GM23338 (cell line): Measurements from ENCODE around the gene P3R3URF. TPM values are rescaled to one million over a fixed set of nuclear protein-coding genes. Genes with fewer than 3 reads are reported as not detected.

Source experiments
- ATAC-seq: fragments of 200-7000 bp; cut with Tn5 transposase; 3 replicates; pipeline ENCODE4 v1.9.1; 2020
- DNase-seq: peaks from one replicate; pipeline ENCODE4 v3.0.0-alpha.2; 2015; ENCODE audit warnings: low spot score
- H2AFZ ChIP-seq: fragments of 200-600 bp; sonication (generic); 2 replicates; pipeline ENCODE4 v1.8.0; 2016; ENCODE audit warnings: antibody characterized with exemption, mild to moderate bottlenecking, moderate library complexity
- H3F3A ChIP-seq: fragments of 200-600 bp; sonication (generic); replicated peaks from 2 replicates; pipeline ENCODE4 v1.8.0; 2017; ENCODE audit warnings: antibody characterized with exemption, mixed run types, low read depth
- H3K27ac ChIP-seq: fragments of 200-600 bp; sonication (generic); 2 replicates; pipeline ENCODE4 v1.6.1; 2016; ENCODE audit warnings: low read depth
- H3K27me3 ChIP-seq: fragments of 200-600 bp; sonication (generic); 2 replicates; pipeline ENCODE4 v1.8.0; 2016; ENCODE audit warnings: mild to moderate bottlenecking, mixed run types, moderate library complexity; ENCODE audit not compliant: insufficient read depth
- H3K36me3 ChIP-seq: fragments of 200-600 bp; sonication (generic); 2 replicates; pipeline ENCODE4 v1.8.0; 2016; ENCODE audit warnings: mild to moderate bottlenecking; ENCODE audit not compliant: insufficient read depth
- H3K4me1 ChIP-seq: fragments of 200-600 bp; sonication (generic); 2 replicates; pipeline ENCODE4 v1.8.0; 2016; ENCODE audit warnings: mild to moderate bottlenecking, moderate library complexity; ENCODE audit not compliant: insufficient read depth
- H3K4me2 ChIP-seq: fragments of 200-600 bp; sonication (generic); 2 replicates; pipeline ENCODE4 v1.7.1; 2017; ENCODE audit warnings: mixed run types
- H3K4me3 ChIP-seq: fragments of 200-600 bp; sonication (generic); 2 replicates; pipeline ENCODE4 v1.6.1; 2016; ENCODE audit warnings: mixed run types
- H3K79me2 ChIP-seq: fragments of 200-600 bp; sonication (generic); replicated peaks from 2 replicates; pipeline ENCODE4 v1.8.0; 2017; ENCODE audit warnings: mild to moderate bottlenecking; ENCODE audit not compliant: insufficient read depth
- H3K9me2 ChIP-seq: fragments of 200-600 bp; sonication (generic); 2 replicates; pipeline ENCODE4 v1.8.0; 2017; ENCODE audit not compliant: insufficient read depth
- H4K20me1 ChIP-seq: fragments of 200-600 bp; sonication (generic); replicated peaks from 2 replicates; pipeline ENCODE4 v1.8.0; 2017; ENCODE audit warnings: mild to moderate bottlenecking; ENCODE audit not compliant: insufficient read depth
- H3K27ac Mint-ChIP-seq: 2 replicates; pipeline ENCODE4 v1.8.0; 2020; ENCODE audit warnings: inconsistent platforms, mild to moderate bottlenecking, moderate library complexity, mixed read lengths
- H3K27me3 Mint-ChIP-seq: 3 replicates; pipeline ENCODE4 v1.8.0; 2022; ENCODE audit warnings: low read depth, mild to moderate bottlenecking, moderate library complexity, mixed read lengths, inconsistent platforms; ENCODE audit not compliant: insufficient read depth, poor library complexity
- H3K36me3 Mint-ChIP-seq: 3 replicates; pipeline ENCODE4 v1.8.0; 2021; ENCODE audit warnings: low read depth, mild to moderate bottlenecking, inconsistent platforms, moderate library complexity, mixed read lengths
- H3K4me1 Mint-ChIP-seq: 3 replicates; pipeline ENCODE4 v1.8.0; 2020; ENCODE audit warnings: mild to moderate bottlenecking, inconsistent platforms, mixed read lengths
- H3K4me3 Mint-ChIP-seq: 3 replicates; pipeline ENCODE4 v1.8.0; 2021; ENCODE audit warnings: moderate library complexity, mild to moderate bottlenecking, inconsistent platforms, mixed read lengths
- H3K9me3 Mint-ChIP-seq: 3 replicates; pipeline ENCODE4 v1.8.0; 2020; ENCODE audit warnings: moderate library complexity, mild to moderate bottlenecking, inconsistent platforms, mixed read lengths
- CREB1 ChIP-seq: fragments of 250-450 bp; sonication (Bioruptor Pico); IDR thresholded peaks from 2 replicates; pipeline ENCODE4 v1.5.0; 2020; ENCODE audit warnings: low read depth, mild to moderate bottlenecking, moderate library complexity
- CTCF ChIP-seq, 2 experiments: fragments of 200-600 bp in 1 of 2; sonication (generic) in 1 of 2; conservative IDR thresholded peaks; 2 replicates each; pipeline versions ENCODE4 v1.5.1 to v1.6.1; 2016 to 2017; ENCODE audit warnings: antibody characterized with exemption in 2 of 2, low read depth in 2 of 2, mild to moderate bottlenecking in 2 of 2, moderate library complexity in 1 of 2
- ETS1 ChIP-seq: IDR thresholded peaks from 2 replicates; pipeline ENCODE4 v1.6.1; 2016; ENCODE audit warnings: antibody characterized with exemption
- EZH2 ChIP-seq: fragments of 200-600 bp; sonication (generic); IDR thresholded peaks from one replicate; pipeline ENCODE4 v1.8.0; 2017; ENCODE audit warnings: antibody characterized with exemption, mild to moderate bottlenecking, low read depth; ENCODE audit not compliant: unreplicated experiment
- EZH2phosphoT487 ChIP-seq: fragments of 200-600 bp; sonication (generic); IDR thresholded peaks from one replicate; pipeline ENCODE4 v1.8.1; 2018; ENCODE audit warnings: antibody characterized with exemption; ENCODE audit not compliant: unreplicated experiment
- JUNB ChIP-seq: IDR thresholded peaks from one replicate; pipeline ENCODE4 v1.6.1; 2016; ENCODE audit warnings: antibody characterized with exemption; ENCODE audit not compliant: unreplicated experiment
- NANOG ChIP-seq: IDR thresholded peaks from 2 replicates; pipeline ENCODE4 v1.6.1; 2016; ENCODE audit warnings: antibody characterized with exemption, borderline replicate concordance
- POLR2AphosphoS5 ChIP-seq: IDR thresholded peaks from 2 replicates; pipeline ENCODE4 v1.6.1; 2016; ENCODE audit warnings: antibody characterized with exemption, low read depth
- REST ChIP-seq: IDR thresholded peaks from one replicate; pipeline ENCODE4 v1.6.1; 2018; ENCODE audit warnings: antibody characterized with exemption; ENCODE audit not compliant: unreplicated experiment
- STAT1 ChIP-seq: IDR thresholded peaks from one replicate; pipeline ENCODE4 v1.6.1; 2016; ENCODE audit warnings: antibody characterized with exemption; ENCODE audit not compliant: unreplicated experiment
- ZNF114 ChIP-seq: fragments of 250-450 bp; sonication (Bioruptor Pico); IDR thresholded peaks from 2 replicates; pipeline ENCODE4 v1.5.0; 2020; ENCODE audit warnings: mild to moderate bottlenecking, moderate library complexity
- ZNF331 ChIP-seq: fragments of 250-450 bp; sonication (Bioruptor Pico); IDR thresholded peaks from 2 replicates; pipeline ENCODE4 v1.5.0; 2020; ENCODE audit warnings: low read depth, mild to moderate bottlenecking, moderate library complexity
- ZNF462 ChIP-seq: fragments of 250-450 bp; sonication (Bioruptor Pico); IDR thresholded peaks from 2 replicates; pipeline ENCODE4 v1.5.0; 2020; ENCODE audit warnings: mild to moderate bottlenecking, moderate library complexity
- polyA plus RNA-seq: library from polyadenylated mRNA; unstranded; fragments of >200 nt; fragmentation: Nextera tagmentation; extraction: Ambion mirVana; gene quantifications from 2 replicates; pipeline ENCODE4 v1.2.1, GENCODE V29; 2016
- total RNA-seq: library from RNA; depleted of rRNA; stranded (reverse); fragments of >200 nt; shearing (Covaris generic); gene quantifications from 2 replicates; pipeline ENCODE4 v1.2.3, GENCODE V29; 2014

P3R3URF gene
- total and polyA plus RNA-seq, 2 experiments from 2014 or later: not detected

- no peaks in the 10 kb centered on the region for H3K27me3 ChIP-seq
- DNase-seq (no peak), ATAC-seq (no peak)
- no peaks in the 10 kb centered on the region for H3K36me3 Mint-ChIP-seq
- H3K27me3 Mint-ChIP-seq: peaks cover 5% of the 10 kb centered on the region
- H3K4me3 ChIP-seq: no peak within 1 kb of the TSS
- H3K4me2 ChIP-seq: no peak within 1 kb of the TSS
- H4K20me1 ChIP-seq: no peaks in the 10 kb centered on the region
- no peaks in the 10 kb centered on the region for H3K9me3 Mint-ChIP-seq
- no peak for TF ChIP-seq ETS1
- TF ChIP-seq ZNF331 (CRISPR knock-in tag): no peak
- TF ChIP-seq EZH2phosphoT487: no peak
- TF ChIP-seq ZNF114: no peak
- TF ChIP-seq STAT1: no peak
- no peak for TF ChIP-seq EZH2
- TF ChIP-seq NANOG: no peak
- no peak for TF ChIP-seq ZNF462 (CRISPR knock-in tag)
- no peak for TF ChIP-seq CTCF (conservative IDR thresholded peaks at IDR 0.05; ENCODE audit: low read depth in 2 of 2)
- no peak for TF ChIP-seq REST
- no peak for TF ChIP-seq CREB1 (CRISPR knock-in tag)
- no peak for TF ChIP-seq POLR2AphosphoS5
- TF ChIP-seq JUNB: no peak
- H3K27ac ChIP-seq: no peak within 1 kb of the TSS
- H2AFZ ChIP-seq: peak within 1 kb of the TSS; percentile 78
- H3K4me1 ChIP-seq: peaks cover 16% of the 10 kb centered on the region; the same call in 1 of the 2 replicates
- no peaks in the 10 kb centered on the region for H3K79me2 ChIP-seq
- peaks cover 15% of the 10 kb centered on the region for H3K4me1 Mint-ChIP-seq
- no peaks in the 10 kb centered on the region for H3K9me2 ChIP-seq
- H3F3A ChIP-seq: no peaks in the 10 kb centered on the region
- no peaks in the 10 kb centered on the region for H3K36me3 ChIP-seq
- H3K27ac Mint-ChIP-seq: no peak within 1 kb of the TSS
- H3K4me3 Mint-ChIP-seq: no peak within 1 kb of the TSS
Observed at GRCh38 chr1:46174448-46175231, 1.6 kb downstream of the P3R3URF start, which contains the start of gene TSPAN1. Gene TSPAN1 (plus strand): TSS chr1:46175087. CDS start chr1:46181108, 6,021 bp downstream.
